ENCODE measurements around the gene SPATS2L.

GRCh38 chr2:200263279-200263678 is 43.2 kb upstream of the SPATS2L start:
- TF ChIP-seq EZH2 (IDR thresholded peaks at IDR 0.05; ENCODE audit: borderline replicate concordance, insufficient read depth, low read depth, low read length, poor library complexity, severe bottlenecking) (no peak), CTCF (IDR thresholded peaks at IDR 0.05) (no peak)
